Measurements from ENCODE around the gene MAPT.
"Not testable (repeated sequence)": the region's sequence is repeated elsewhere in the genome, so short reads cannot be mapped to it uniquely, and the experiment has no call there.

The MAPT gene

DNA sequence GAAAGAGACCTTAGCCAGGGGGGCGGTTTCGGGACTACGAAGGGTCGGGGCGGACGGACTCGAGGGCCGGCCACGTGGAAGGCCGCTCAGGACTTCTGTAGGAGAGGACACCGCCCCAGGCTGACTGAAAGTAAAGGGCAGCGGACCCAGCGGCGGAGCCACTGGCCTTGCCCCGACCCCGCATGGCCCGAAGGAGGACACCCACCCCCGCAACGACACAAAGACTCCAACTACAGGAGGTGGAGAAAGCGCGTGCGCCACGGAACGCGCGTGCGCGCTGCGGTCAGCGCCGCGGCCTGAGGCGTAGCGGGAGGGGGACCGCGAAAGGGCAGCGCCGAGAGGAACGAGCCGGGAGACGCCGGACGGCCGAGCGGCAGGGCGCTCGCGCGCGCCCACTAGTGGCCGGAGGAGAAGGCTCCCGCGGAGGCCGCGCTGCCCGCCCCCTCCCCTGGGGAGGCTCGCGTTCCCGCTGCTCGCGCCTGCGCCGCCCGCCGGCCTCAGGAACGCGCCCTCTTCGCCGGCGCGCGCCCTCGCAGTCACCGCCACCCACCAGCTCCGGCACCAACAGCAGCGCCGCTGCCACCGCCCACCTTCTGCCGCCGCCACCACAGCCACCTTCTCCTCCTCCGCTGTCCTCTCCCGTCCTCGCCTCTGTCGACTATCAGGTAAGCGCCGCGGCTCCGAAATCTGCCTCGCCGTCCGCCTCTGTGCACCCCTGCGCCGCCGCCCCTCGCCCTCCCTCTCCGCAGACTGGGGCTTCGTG lies at the start of gene MAPT:
TSS of gene MAPT (plus strand) at position 533 of the 763 bp plus-strand sequence. CDS start 67,784 bp downstream, outside the sequence.
- ATAC-seq = peak; percentile 82 to 88

DNA sequence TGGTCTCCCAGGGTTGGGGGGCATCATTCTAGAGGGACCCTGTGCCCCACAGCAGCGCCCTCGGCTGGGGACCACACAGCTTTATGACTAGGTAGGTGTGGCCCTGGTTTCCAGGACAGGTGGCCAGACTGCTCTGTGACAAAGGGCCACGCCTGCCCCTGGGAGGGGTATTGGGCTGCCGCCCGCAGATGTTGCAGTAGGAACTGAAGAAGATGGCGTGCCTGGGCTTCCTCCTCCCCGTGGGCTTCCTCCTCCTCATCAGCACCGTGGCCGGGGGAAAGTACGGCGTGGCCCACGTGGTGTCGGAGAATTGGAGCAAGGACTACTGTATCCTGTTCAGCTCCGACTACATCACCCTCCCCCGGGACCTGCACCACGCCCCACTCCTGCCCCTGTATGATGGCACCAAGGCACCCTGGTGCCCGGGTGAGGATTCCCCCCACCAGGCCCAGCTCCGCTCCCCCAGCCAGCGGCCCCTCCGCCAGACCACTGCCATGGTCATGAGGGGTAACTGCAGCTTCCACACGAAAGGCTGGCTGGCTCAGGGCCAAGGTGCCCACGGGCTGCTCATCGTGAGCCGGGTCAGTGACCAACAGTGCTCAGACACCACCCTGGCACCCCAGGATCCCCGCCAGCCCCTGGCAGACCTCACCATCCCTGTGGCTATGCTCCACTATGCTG lies 49.5 kb upstream of the MAPT start, which contains the start of gene SPPL2C:
TSS of gene SPPL2C (plus strand) at position 187 of the 681 bp plus-strand sequence. CDS start at position 213, 26 bp downstream.
- ATAC-seq = no peak

- ATAC-seq = no peak
These were observed 48.8 kb upstream of the MAPT start for GRCh38 chr17:45845376-45846185.

GRCh38 chr17:45846223-45846622 lies 48.1 kb upstream of the MAPT start:
- ATAC-seq = no peak

- ATAC-seq = no peak
These were observed 47.7 kb upstream of the MAPT start for GRCh38 chr17:45846646-45847045.

DNA sequence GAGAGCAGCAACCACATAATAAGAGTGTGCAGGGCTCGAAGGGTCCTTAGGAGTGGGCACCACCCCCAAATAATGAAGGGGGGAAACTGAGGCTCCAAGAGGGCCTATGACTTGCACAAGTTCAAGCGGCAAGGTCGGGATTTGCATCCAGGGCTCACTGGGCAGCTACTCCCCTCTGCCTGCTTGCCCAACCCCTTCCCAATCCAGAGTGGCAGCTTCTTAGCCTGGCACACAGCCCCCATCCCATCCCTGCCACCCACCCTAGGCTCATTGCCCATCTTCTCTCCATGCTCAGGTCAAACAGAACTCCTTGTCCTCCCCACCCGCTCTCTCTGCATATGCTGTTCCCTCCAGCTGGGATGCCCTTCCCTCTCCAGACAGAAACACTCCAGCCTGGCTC lies 47.3 kb upstream of the MAPT start:
- no peak for ATAC-seq

- ATAC-seq = no peak
These were observed 46.6 kb upstream of the MAPT start for GRCh38 chr17:45847747-45848146.

DNA sequence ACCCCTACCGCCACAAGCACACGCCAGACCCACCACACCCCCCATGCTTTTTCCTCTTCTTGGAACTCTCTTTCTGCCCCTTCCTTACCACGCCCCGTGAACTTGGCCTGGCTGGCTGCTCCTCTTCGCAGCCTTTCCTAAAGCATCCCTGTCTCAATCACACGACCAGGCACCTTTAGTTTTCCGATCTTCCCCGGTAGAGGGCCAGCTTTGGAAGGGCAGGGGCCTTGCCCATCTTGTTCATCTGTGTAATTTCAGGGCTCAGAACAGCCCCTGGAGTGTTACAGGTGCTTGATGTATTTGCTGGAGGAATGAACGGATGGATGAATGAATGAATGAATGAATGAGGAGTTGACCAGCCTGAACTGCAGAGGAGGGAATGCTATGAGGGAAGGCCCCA lies 45.9 kb upstream of the MAPT start:
- ATAC-seq = no peak

GRCh38 chr17:45848868-45849535 lies 45.4 kb upstream of the MAPT start:
- no peak for ATAC-seq

- ATAC-seq = no peak
These were observed 44.8 kb upstream of the MAPT start for GRCh38 chr17:45849536-45849990.

GRCh38 chr17:45850011-45850410 lies 44.3 kb upstream of the MAPT start:
- no peak for ATAC-seq

GRCh38 chr17:45850468-45850867 lies 43.9 kb upstream of the MAPT start:
- ATAC-seq = no peak

DNA sequence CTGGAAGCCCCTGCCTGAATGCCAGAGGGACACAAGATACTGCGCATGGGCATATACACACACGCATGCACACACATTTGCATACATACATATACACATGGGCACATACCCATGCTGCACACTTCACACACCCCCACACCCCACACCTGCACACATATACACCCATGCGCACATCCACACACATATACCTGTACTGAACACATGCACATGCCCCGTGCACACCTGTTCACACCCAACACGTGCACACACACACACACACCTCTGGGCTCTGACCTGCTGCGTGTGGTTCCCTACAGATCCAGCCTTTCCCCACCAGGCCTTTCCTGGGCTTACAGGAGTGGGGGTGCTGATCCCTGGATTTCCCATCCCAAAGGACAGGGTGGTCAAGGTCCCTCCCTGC lies 43.3 kb upstream of the MAPT start:
- ATAC-seq = no peak

DNA sequence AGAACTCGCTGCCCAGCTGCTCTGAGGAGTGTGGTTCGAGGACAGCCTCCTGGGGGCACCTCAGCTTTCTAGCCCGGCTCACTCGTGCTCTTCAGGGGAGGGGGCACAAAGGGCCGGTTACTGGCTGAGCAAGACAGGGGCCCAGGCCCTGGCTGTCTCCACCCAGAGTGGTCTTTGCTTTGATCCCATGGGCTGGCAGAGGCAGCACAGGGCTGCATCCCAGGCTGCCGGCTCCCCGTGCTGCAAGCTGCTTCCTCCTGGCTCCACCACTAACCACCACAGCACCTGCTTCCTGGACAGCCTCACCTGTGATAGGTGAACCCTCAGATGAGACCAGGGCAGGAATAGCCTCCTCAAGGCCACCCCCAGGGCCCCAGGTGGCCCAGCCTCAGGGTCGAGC lies 42.9 kb upstream of the MAPT start:
- no peak for ATAC-seq

DNA sequence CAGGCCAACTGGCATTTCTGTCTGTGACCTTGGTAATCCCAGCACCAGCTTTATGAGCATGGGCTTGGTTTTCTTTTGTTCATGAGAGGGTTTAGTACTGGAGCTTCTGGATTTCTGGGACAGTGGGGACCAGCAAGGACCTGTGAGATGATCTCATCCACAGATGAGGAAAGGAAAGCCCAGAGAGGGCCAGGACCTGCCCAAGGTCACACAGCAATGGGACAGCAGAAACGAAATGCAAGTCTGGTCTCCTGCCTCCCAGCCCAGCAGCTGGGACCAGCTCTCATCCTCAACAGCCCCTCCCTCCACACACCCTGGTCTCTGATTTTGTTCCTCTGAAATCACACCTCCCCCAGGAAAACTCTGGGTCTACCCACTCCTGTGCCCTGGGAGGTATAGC lies 42.5 kb upstream of the MAPT start:
- no peak for ATAC-seq

DNA sequence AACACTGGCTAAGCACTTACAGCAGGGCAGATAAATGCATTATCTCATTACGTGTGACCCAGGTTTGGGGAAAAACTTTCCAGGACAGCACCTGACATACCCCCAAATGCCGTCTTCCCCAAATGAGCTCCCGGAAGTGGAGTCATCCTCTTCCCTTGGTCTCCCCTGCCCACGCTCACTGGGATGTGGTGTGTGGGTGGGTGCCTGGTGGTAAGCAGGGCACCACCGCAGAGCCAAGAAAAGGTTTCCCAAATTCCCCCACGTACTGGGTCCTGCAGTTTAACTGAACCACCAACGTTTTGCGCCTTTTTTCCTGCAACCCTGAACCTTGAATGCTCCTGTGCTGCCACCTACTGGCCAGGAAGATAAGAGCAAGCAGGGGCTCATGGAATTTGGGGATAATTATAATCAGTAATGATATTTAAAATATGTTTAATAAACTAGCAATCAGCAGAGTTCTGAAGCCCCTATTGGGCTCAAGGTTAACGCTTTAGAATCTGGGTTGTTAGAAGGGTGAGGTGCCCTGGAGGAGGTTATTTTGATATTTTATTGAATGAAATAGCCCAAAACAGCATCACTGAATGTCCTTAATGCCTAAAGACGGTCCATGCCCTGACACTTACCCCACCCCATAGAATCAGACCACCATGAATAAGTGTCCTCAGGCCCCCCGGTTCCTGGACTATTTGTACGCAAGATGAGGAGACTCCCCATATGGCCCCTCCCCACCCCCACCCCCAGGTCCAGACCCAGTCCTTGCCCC lies 41.6 kb upstream of the MAPT start:
- no peak for ATAC-seq

GRCh38 chr17:45854209-45854608 lies 40.1 kb upstream of the MAPT start:
- no peak for ATAC-seq

DNA sequence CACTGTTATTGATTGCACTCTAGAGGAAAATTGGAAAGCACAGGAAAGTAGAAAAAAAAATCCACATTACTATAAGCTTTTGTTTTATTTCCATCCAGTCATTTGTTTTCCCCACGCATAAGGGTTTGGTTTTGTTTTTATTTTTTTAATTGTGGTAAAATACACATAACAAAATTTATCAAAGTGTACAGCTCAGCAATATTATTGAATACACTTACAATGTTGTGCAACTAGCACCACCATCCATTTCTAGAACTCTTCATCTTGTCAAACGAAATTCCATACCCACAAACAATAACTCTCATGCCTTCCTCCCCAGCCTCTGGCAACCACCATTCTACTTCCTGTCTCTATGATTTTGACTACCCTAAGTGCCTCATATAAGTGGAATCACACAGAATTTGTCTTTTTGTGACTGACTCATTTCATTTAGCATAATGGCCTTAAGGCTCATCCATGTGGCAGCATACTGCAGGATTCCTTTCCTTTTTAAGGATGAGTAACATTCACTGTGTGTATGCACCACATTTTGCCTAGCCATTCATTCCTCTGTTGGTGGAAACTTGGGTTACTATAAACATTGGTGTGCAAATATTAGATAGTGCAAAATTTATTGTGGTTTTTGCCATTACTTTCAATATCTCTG lies 38.5 kb upstream of the MAPT start:
- ATAC-seq = no peak

DNA sequence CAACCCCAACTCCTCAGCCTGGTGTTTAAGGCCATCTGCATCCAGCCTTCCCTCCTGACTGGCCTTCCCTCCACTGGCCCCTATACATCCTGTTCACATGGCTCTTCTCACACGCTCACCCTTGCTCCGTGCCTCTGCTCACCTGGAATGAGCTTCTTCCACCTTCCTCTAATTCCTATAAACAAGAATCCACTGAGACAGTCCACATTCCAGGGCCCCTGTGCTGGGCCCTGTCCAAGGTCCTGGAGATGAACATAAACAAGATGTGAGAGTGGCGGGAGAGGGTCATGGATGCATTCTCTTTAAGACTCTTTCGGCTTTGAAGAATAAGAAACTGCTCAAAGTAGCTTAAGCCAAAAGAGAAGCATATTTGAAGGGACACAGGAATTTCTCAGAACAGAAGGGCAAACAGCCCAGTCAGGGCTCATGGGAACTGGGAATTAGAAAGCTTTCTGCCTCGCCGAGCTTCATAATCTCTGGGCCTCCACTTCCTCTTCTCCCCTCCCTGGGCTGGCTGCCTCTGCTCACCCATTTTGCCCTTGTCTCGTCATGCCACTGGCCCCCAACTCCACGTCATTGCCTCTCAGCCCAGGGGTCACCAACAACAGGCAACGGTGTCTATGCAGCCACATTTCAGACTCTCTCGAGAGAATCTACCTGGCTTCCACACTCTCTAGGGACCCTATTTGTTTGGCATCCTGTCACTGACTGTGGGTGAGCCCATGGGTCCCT lies 36.2 kb upstream of the MAPT start:
- ATAC-seq = no peak

DNA sequence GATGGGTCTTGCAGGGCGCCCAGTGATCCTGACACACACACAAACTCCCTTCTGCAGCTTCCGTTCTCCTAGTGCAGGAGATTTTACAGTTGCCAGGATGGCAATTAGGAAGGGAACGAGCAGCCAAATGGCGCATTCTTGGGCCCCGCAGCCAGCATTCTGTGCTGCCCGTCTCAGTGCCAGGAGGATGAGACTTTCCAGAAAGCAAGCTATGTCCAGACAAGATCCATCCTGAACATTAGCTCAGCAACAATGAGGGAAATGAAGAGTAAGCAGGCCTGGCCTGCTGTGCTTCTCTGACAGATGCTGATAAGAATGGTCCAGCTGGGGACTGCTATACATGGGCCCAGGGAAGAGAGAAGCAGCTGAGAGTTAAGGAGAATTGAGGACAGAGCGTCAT lies 33.2 kb upstream of the MAPT start:
- ATAC-seq = no peak

GRCh38 chr17:45862127-45862526 lies 32.2 kb upstream of the MAPT start:
- not testable (repeated sequence) for ATAC-seq

Measured in activated CD4-positive, CD25-positive, alpha-beta regulatory T cell treated with anti-CD3 and anti-CD28 coated beads, Interleukin-2, amount 50 U/mL, for 24 hours (primary cell).